Activated naive CD4-positive, alpha-beta T cell treated with anti-CD3 and anti-CD28 coated beads, Interleukin-2, amount 50 U/mL, for 16 hours (primary cell): ENCODE data around the gene STPG2.
"Not testable (repeated sequence)": the region's sequence is repeated elsewhere in the genome, so short reads cannot be mapped to it uniquely, and the experiment has no call there.

Experiments used
- DNase-seq: peaks from one replicate; pipeline ENCODE4 v3.0.0-alpha.2; 2020

The STPG2 gene

DNA sequence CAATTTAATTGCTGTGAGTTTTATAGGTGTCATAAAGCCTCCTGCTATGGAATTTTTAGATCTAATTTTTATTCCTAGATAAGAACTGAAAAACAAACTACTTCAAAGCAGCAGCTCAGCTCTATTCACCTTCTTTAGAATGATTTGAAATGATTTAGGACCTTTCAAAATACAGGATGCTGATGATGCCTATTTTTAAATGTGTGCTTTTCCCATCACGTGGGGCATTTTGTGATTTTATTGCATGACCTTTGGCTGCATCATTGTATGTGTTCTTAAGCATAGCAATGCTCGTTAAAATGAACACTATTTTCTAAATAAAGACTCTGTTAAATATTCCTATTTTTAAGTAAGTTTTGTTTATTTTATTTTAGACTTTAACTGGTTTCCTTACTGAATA is 537.3 kb downstream of the STPG2 start:
- no peak for DNase-seq

DNA sequence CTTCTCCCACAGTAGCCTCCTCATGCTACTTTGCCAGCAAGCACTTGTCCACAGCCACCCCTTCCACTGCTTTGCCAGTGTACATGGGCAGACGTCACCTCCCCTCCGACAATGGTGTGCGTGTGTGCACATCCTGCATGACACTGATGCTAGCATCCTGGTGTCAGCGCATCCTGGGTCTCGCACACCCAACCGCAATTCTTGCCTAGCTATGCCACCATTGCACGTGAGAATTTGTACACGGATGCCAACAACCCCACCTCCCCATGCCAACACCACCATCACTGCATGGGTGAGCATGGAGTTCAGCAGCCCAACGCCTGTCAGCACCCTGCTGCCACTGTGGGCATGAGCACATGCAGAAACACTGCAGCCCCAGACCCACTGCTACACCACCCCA is 550.0 kb downstream of the STPG2 start:
- no peak for DNase-seq

DNA sequence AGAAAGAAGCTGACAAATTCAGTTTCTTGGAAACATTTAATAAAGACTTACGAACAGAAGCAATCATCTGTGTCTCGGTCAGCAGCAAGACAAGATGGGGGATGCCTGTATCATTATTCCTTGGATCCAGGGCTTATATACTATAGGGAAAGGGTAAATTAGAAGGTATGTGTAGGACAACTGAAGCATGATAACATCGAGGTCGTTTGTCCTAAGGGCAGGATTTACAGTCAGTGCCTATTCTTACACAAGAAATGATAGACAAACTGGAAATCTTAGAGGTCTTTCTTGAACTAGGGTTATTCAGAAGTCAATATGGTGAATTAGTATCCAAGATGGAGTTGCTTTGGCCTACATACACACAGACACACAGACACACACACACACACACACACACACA is 553.0 kb downstream of the STPG2 start:
- DNase-seq = no peak

GRCh38 chr4:97589481-97590196 is 553.6 kb downstream of the STPG2 start:
- DNase-seq = no peak

DNA sequence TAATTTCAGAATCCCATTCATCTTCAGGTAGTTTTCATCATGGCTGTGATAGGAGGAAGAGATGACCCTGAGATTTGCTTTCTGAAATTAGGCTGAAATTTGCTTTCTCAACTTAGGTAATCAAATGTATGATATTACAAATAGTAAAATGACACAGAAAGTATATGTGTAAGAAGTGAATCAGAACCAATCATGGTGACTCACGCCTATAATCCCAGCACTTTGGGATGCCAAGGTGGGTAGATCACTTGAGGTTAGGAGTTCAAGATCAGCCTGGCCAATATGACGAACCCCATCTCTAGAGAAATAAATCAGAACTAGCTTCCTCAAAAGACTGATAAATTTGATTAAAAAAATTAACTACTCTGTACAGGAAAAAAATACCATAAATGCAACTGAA is 555.4 kb downstream of the STPG2 start:
- no peak for DNase-seq

- DNase-seq = no peak
Measured at GRCh38 chr4:97585274-97585673, 558.0 kb downstream of the STPG2 start.

- no peak for DNase-seq
Measured at GRCh38 chr4:97582890-97583289, 560.4 kb downstream of the STPG2 start.

DNA sequence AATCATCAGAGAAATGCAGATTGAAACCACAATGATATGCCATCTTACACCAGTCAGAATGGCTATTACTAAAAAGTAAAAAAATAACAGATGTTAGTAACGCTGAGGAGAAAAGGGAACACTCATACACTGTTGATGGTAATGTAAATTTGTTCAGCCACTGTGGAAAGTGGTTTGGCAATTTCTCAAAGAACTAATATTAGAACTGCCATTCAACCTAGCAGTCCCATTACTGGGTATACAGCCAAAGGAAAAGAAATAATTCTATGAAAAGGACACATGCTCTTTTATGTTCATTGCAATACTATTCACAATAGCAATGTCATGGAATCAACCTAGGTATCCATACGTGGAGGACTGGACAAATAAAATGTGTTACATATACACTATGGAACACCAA is 566.3 kb downstream of the STPG2 start:
- DNase-seq = no peak

DNA sequence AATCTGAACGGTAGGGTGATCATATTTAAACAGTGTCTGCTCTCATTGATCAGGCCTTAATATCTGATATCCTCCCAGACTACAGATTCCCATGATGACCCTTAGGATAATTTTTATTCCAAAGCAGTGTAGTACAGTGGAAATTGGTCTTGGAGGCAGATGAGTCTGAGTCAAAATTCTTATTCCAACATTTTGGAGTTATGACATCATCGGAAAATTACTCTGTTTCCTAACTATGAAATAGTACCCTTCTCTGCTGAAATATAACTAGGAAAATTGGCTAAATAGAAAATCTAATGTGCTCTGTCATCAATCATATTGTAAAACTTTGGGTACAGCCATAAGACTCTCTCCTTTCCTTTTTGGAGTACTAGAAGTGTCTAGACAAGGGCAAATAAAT is 583.3 kb downstream of the STPG2 start:
- DNase-seq = no peak

- no peak for DNase-seq
Measured at GRCh38 chr4:97558204-97558778, 585.0 kb downstream of the STPG2 start.

GRCh38 chr4:97550637-97551036 is 592.6 kb downstream of the STPG2 start:
- not testable (repeated sequence) for DNase-seq

DNA sequence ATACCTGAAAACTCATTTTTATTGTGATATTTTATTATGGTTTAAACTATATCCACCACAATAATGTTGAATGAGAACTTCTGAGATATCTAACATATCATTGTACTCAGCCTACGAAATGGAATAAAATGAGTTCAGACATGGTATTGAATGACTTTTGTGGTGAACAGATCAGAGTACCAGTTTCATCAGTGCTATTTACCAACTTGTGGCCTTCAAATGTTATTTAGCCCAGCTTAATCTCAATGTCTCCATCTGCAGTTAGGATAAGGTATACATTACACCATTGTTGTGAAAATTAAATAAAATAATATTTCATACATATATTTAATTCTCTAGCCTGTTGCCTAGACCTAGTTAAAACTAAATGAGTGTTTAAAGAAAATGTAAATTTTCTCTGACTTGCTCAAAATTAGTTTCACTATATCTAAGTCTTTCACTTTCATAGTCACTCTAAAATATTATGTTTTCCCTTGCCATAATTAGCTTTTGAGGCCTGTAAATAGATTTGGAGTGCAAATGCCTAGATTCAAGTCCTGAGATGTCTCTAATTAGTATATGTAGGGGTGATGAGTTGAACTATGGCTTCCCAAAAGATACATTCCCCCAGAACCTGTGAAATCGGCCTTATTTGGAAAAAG is 594.2 kb downstream of the STPG2 start:
- DNase-seq = no peak

DNA sequence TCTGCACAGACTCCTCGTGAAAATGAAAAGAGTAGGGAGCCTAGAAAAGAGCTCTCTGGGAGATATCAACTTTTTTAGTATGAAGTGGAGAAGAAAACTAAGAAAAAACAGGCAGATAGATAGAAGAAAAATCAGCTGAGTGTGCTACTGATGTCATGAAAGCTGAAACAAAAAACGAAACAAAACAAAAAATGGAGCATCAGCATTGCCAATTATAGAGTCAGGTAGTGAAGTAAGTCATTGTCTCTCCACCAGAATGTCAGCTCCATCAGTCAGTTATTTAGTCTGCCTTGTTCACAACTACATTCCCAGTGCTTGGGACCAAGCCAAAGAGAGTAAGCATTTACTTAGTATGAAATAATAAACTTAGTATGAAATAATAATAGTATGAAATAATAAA is 595.1 kb downstream of the STPG2 start:
- DNase-seq = no peak

- no peak for DNase-seq
Measured at GRCh38 chr4:97531351-97531750, 611.9 kb downstream of the STPG2 start.

GRCh38 chr4:97530676-97531075 is 612.6 kb downstream of the STPG2 start:
- DNase-seq = no peak

DNA sequence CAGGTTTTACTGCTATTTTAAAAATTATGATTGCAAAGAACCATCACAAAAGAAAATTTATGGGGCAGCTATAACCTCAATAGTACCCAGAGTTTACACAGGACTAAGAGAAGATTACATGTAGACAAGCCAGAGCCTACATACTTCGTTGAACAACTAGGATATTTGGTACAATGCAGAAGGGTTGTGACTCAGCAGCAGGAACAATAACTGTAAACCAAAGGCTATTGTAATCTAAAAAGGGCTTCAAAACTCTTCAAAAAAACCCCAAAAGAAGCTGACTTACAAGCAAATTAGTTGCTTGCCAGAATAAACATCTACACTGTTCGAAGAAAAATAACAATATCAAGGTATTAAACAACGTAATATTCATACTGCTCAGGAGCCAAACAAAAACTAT is 618.0 kb downstream of the STPG2 start:
- DNase-seq = no peak

DNA sequence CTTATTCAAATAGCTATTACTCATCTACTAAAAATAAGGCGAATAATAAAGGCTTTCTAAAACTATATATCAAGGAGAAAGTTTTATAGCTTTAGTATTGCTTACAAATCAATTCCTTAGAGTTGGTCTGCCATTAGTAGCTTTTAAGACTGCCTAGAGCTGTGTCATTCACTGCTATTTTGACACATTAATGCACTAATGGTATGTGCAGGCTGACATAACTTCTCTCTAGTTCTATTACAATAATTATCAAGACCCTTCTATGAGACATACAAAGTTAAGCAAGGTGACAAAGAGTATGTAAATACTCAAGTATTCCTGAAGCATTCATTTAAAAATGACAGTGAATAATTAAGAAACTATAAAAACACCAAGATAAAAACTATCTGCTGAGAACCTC is 625.3 kb downstream of the STPG2 start:
- no peak for DNase-seq

- DNase-seq = no peak
Measured at GRCh38 chr4:97513917-97514316, 629.4 kb downstream of the STPG2 start.
